GM18517 (cell line): Measurements from ENCODE around the gene CAMK2N2.
A peak's percentile ranks its signal among the peaks of the same experiment; 100 is the strongest.

Experiments
- ATAC-seq: cut with Tn5 transposase; IDR thresholded peaks from one replicate; pipeline ENCODE4 v1.9.1; 2021; ENCODE audit warnings: mild to moderate bottlenecking, moderate library complexity; ENCODE audit not compliant: unreplicated experiment

CAMK2N2 gene

DNA sequence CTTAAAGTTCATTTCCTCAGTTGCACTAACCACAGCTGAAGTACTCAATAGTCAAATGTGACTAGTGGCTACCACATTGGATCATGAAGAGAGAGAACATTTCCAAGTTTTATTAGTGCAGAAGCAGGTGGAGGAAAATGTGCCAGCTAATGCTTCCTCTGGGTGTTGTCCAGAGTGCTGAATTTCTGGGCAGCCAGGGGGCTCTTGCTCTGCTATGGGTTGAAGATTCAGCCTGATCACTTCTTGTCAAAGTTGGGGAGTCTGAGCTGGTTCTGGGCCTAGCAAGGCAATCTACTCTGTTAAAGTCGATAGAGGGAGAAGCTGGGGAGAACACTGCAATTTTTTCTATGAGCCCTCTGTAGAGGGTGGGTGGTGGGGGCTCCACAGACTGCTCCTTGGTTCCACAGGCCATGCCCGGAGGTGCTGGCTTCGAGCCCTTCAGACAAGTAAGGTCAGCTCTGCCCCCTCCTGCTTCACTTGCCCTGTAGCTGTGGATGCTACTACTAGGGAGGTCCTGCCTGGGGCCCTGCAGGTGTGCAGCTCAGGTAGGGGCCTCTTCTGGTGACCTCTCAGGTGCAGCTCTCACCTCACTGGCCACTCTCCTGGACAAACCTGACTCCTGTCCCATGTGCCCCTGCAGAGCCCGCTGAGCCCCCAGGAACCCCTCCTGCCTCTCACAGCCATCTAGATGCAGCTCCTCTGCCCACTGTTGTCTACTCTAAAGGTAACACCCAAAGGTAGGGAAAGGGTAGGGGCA, 20.8 kb downstream of the CAMK2N2 start:
- ATAC-seq = no peak

GRCh38 chr3:184239708-184240107, 21.6 kb downstream of the CAMK2N2 start:
- no peak for ATAC-seq

DNA sequence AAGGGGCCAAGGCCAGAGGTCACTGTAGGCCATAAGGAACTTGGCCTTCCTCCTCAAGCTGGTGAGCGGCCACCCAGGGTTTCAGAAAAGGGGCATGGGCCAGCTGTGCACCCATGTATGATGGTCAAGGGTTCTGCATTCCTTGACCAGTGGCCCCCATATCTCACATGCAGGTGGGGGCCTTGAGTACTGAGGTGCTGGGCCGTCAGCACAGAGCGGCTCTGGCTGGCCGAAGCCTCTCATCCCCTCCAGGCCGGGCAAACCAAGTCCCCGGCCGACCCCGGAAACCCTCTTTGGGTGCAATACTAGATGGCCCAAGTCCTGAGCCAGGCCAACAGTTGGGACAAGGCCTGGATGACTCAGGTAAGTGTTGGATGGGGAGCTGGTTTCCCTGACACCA, 22.1 kb downstream of the CAMK2N2 start:
- ATAC-seq = no peak

DNA sequence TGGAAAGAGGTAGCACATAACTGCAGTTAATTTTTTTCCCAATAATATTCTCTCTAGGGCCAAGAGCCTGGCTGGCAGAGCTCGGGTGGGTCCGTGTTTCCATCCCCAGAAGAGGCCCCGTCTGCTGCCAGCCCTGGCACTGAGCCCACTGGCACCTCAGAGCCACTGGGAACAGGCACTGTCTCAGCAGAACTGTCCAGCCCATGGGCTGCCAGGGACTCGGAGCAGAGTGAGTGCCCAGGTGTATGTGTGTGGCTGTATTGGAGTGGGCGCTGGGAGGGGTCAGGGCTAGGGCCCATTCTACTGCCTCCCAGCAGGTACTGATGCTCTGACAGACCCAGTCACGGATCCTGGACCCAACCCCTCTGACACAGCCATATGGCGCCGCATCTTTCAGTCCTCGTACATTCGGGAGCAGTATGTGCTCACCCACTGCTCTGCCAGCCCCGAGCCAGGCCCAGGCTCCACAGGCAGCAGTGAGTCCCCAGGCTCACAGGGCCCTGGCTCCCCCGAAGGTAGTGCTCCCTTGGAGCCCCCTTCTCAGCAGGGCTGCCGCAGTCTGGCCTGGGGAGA, 23.0 kb downstream of the CAMK2N2 start:
- ATAC-seq = no peak

DNA sequence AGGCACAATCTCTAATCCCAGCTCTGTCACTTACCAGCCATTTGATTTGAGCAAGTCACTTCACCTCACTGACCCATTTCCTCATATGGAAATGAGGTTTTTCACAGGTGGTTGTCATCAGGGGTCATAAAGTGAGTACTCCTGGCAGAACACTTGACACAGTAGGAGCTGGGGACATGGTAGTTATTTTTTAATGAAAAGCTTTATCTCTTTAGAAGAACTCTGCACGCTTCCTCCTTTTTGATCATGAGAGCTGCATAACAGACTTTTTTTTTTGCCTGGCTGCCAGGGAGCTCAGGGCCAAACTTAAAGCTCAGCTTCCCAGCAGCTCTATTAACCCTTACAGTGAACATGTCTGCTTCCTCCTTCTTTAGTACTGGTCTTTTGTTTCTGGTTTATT, 23.5 kb downstream of the CAMK2N2 start:
- ATAC-seq = no peak

DNA sequence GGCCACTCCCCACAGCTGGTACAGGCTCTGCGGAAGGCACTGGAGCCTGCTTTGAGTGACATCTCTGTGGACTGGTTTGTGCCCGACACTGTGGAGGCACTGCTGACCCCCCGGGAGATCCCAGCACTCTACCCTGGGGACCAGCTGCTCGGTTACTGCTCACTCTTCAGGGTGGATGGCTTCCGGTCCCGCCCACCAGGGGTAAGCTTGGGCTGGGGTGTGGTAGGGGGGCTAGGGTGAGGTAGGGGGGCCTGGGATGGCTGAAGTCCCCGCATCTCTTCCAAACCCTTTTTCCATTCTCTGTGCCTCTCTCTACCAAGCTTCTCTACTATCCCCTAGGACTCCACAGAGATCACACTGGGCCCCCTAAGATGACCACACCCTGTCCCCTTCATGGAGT, 24.1 kb downstream of the CAMK2N2 start:
- no peak for ATAC-seq

GRCh38 chr3:184236636-184237035, 24.7 kb downstream of the CAMK2N2 start:
- ATAC-seq = no peak

DNA sequence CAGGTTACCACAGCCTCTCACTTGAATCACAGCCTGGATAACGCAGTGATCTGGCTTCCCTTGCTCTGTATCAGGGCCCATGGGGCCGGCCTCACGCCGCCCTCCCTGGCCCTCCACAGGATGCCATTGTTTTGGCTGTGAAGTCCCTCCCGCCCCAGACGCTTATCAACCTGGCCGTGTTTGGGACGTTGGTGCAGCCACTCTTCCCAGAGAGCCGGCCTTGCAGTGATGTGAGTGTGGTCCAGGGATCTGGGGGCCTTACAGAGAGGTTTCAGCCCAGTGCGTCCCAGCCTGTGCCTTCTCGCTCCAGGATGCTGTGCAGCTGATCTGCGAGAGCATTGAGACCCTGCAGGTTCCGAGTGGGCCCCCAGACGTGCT, 25.3 kb downstream of the CAMK2N2 start:
- ATAC-seq = no peak

DNA sequence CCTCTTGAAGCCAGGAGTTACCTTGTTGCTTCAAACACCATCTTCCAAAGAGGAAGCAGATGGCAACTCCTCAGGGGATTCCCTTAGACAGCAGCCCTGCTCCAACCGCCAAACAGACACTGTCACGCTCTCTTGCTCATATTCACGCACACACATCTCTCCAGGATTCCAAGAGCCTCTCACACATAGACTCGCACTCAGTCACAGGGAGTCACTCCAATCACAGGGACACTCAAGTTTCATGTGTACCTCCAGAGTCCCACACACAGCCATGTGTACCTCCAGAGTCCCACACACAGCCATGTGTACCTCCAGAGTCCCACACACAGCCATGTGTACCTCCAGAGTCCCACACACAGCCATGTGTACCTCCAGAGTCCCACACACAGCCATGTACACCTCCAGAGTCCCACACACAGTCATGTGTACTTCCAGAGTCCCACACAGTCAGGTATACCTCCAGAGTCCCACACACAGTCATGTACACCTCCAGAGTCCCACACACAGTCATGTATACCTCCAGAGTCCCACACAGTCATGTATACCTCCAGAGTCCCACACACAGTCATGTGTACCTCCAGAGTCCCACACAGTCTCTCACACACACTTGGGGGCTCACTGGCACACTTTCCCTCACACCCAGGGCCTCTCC, 25.8 kb downstream of the CAMK2N2 start:
- no peak for ATAC-seq

GRCh38 chr3:184234671-184235380, 26.5 kb downstream of the CAMK2N2 start:
- ATAC-seq = no peak

DNA sequence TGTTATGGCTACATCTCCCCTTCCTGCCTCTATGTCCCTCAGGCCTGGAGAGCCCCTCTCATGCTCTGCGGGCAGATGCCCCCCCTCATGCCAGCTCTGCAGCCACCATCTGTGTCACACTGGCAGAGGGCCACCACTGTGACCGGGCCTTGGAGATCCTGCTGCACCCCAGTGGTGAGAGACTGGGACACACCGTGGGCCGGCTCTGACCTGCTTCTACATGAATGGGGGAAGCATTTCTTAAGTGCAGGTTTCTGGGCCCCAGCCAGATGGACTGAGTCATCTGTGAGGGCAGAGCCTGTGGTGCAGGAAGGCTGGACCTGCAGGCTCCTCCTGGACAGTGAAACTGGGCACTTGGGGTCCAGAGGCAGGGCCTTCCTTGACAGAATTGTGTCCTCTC, 27.1 kb downstream of the CAMK2N2 start:
- ATAC-seq = no peak

GRCh38 chr3:184233127-184233843, 28.1 kb downstream of the CAMK2N2 start:
- ATAC-seq = no peak

DNA sequence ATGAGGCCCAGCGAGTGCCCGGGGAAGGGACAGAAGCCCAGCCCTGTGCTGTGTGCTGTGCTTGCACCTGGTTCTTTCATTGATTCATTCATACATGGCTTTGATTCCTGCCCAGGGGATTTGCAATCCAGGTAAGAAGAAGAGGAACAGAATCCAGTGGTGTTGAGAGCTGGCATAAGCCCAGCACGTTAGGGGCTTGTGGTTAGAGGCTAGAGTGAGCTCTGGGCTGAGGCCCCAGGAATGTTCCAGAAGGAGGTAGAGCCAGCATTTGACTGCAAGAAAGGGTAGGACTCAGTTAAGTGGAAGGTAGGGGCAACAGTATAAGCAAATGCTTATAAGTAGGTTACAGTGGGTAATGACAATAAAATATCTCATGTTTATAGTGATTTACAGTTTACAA, 29.7 kb downstream of the CAMK2N2 start:
- no peak for ATAC-seq

DNA sequence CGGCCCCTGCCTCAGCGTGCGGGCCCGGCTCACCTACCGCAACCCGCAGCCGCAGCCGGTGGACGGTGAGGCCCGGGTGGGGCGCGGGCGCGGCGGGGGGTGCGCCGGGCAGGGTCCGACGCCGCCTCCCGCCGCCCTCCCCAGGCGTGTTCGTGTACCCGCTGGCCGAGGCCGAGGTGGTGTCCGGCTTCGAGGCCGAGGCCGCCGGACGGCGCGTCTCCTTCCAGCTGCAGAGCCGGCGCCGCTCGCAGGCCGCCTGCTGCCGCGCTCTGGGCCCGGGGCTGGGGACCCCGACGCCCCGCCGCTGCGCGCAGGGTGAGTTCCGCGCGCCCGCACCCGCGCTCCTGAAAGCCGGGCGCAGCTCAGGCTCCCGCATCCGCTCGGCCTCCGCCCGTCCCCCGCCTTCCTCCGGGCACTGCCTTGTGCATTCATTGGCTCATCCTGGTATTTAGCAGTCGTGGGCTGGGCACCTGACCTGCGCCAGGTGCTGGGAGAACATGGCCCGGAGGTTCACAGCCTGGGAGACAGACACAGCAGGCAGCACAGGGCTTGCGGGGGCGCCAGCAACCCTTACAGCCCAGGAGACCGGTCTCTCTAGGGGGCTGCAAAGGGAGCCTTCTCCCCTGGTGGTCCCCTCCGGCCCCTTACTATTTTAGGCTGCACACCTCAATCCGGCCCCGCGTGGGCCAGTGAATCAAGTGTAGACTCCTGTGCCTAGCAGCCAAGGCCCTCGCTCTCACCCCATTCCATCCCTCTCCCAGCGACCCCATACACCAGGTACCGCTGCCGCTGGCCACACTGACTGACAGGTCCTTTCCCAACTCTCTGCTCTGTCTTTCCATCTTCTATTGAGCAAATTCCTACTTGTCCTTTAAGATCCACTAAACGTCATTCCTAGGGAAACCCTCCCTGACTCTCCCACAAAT, 30.5 kb downstream of the CAMK2N2 start:
- no peak for ATAC-seq

DNA sequence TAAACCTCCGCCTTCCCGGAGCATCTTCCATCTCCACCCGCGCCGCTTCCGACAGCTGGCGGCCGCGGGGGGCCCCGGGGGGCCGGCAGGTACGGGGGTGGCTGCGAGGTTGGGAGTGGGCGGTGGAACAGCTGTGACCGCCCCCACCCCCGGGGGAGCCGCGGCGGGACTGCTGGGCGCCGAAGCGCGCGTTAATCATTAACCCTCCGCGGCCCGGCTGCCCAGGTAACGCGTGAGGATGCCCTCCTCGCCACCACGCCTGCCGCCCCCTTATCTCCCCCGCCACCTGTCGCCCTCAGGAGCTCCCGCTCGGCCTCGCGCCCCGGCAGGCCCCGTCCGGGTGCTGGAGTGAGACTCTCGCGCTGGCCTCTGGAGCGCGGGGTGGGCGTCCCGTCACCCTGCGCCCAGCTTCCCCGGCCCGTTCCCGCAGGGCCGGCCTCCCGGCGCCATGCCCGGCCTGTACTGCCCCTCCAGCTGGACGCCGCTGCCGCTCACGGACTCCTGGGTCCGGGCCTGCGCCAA, 31.2 kb downstream of the CAMK2N2 start:
- no peak for ATAC-seq

DNA sequence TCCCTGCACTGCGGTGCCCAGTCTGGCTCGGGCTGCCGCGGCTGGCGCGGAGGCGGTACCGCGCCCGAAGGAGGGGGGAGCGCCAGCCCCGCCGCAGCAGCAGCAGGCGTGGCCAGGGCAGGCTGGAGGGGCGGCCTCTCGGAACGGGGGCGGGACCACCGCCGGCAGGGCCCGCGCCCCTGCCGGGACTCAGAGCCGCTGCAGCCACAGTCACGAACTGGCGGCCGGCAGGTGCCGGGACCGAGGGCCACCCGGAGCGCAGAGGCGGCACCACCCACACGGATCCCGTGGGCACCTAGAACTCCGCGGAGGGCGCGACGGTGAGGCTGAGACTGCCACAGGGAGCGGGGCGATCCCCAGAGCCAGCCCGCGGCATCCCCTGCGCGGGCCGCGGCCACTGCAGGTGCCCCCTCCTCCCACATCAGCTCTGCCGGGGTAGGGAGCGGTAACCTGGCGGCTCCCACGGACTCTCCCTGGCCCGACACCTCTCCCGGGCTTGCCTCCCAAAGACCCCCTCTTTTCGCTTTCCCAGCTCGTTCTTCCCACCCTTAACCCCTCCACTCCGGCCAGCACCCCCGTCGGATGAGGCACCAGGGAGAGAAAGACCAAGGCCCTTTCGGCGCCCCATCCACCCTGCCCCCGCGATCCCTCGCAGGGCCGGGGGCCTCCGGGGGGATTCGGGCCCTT, 31.8 kb downstream of the CAMK2N2 start, which contains the start of gene VWA5B2:
Gene VWA5B2 (plus strand): TSS at position 192 of the 687 bp plus-strand sequence. CDS start 944 bp downstream, outside the sequence.
- ATAC-seq = peak; percentile 55

GRCh38 chr3:184228376-184229137, 32.8 kb downstream of the CAMK2N2 start:
- no peak for ATAC-seq

- ATAC-seq = no peak
Measured at GRCh38 chr3:184227481-184227935, 33.8 kb downstream of the CAMK2N2 start.
